Neural crest cell (in vitro differentiated cells): ENCODE results near the gene ZSCAN20. TPM values are rescaled to one million over a fixed set of nuclear protein-coding genes. Genes with fewer than 3 reads are reported as not detected.

ENCODE experiments used
- DNase-seq: peaks from one replicate; pipeline ENCODE4 v3.0.0; 2021; ENCODE audit warnings: low read depth, mixed read lengths, low spot score
- H3K27ac Mint-ChIP-seq: one replicate; pipeline ENCODE4 v1.8.0; 2021; ENCODE audit warnings: mild to moderate bottlenecking, mixed read lengths; ENCODE audit not compliant: unreplicated experiment
- H3K27me3 Mint-ChIP-seq: 2 replicates; pipeline ENCODE4 v1.8.0; 2021; ENCODE audit warnings: low read depth, mild to moderate bottlenecking, mixed read lengths
- H3K36me3 Mint-ChIP-seq: 2 replicates; pipeline ENCODE4 v1.8.0; 2021; ENCODE audit warnings: low read depth, mild to moderate bottlenecking, mixed read lengths
- H3K4me1 Mint-ChIP-seq: 2 replicates; pipeline ENCODE4 v1.8.0; 2021; ENCODE audit warnings: mixed read lengths
- H3K4me3 Mint-ChIP-seq: one replicate; pipeline ENCODE4 v1.8.0; 2021; ENCODE audit warnings: mild to moderate bottlenecking, mixed read lengths
- H3K9me3 Mint-ChIP-seq: 2 replicates; pipeline ENCODE4 v1.8.0; 2021; ENCODE audit warnings: mixed read lengths
- CTCF ChIP-seq: fragments of 200-600 bp; sonication (generic); conservative IDR thresholded peaks from 2 replicates; pipeline ENCODE4 v1.5.0; 2021; ENCODE audit warnings: antibody characterized with exemption, mild to moderate bottlenecking
- total RNA-seq: library from RNA; stranded (reverse); gene quantifications from 2 replicates; pipeline ENCODE4 v1.2.1, GENCODE V29; 2021

ZSCAN20 gene
- total RNA-seq, 1 donor from 2014 or later, result 7.0 TPM

- Mint-ChIP-seq H3K4me1 (peaks cover 16% of the 10 kb centered on the region), H3K36me3 (no peaks in the 10 kb centered on the region), H3K9me3 (no peaks in the 10 kb centered on the region), H3K27me3 (peaks cover 8% of the 10 kb centered on the region), H3K27ac (no peak overlapping the region), H3K4me3 (no peak overlapping the region)
- no peak for TF ChIP-seq CTCF
- no peak for DNase-seq
Measured at GRCh38 chr1:33428661-33429060, 43.8 kb upstream of the ZSCAN20 start.

DNA sequence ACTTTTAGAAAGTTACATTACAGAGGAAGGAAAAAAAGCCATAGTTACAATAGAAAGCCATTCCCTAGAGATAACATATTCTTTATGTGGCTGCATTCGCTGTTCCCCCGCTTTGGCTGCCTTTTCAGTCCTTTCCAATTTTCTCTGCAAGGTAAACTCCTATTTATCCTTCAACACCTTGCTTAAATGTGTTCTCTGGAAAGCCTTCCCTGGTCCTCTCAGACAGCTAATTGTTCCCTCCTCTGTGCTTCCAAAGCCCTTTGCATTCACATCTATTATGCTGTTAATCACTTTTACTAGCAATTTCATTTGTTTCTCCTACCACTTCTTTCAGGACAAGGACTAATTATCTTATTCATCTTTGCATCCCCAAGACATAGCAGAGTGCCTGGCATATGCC is 43.1 kb upstream of the ZSCAN20 start:
- TF ChIP-seq CTCF, result no peak
- Mint-ChIP-seq H3K27me3 (peaks cover 8% of the 10 kb centered on the region), H3K9me3 (no peaks in the 10 kb centered on the region), H3K27ac (no peak overlapping the region), H3K4me1 (peaks cover 18% of the 10 kb centered on the region), H3K36me3 (no peaks in the 10 kb centered on the region), H3K4me3 (no peak overlapping the region)
- no peak for DNase-seq

GRCh38 chr1:33429856-33430691 is 42.4 kb upstream of the ZSCAN20 start:
- H3K9me3 Mint-ChIP-seq, result no peaks in the 10 kb centered on the region

GRCh38 chr1:33430692-33431593 is 41.5 kb upstream of the ZSCAN20 start, which contains the start of gene PHC2:
TSS of gene PHC2 (minus strand) at chr1:33431095. CDS start at chr1:33375539, 55,556 bp downstream.
- H3K36me3 Mint-ChIP-seq, result no peaks in the 10 kb centered on the region
- H3K27ac Mint-ChIP-seq, result no peak within 1 kb of the TSS
- H3K4me1 Mint-ChIP-seq, result peaks cover 26% of the 10 kb centered on the region
- H3K27me3 Mint-ChIP-seq, result peaks cover 2% of the 10 kb centered on the region
- H3K9me3 Mint-ChIP-seq, result no peaks in the 10 kb centered on the region
- peak; percentile 38 for TF ChIP-seq CTCF
- H3K4me3 Mint-ChIP-seq, result peak within 1 kb of the TSS; percentile 64
- DNase-seq, result peak; percentile 92

More at GRCh38 chr1:33429856-33430691, 42.4 kb upstream of the ZSCAN20 start:
- no peak overlapping the region for H3K27ac Mint-ChIP-seq
- peaks cover 8% of the 10 kb centered on the region for H3K27me3 Mint-ChIP-seq
- H3K36me3 Mint-ChIP-seq, result no peaks in the 10 kb centered on the region
- H3K4me3 Mint-ChIP-seq, result no peak overlapping the region
- peak; percentile 25 for DNase-seq
- TF ChIP-seq CTCF, result no peak
- peaks cover 19% of the 10 kb centered on the region for H3K4me1 Mint-ChIP-seq

DNA sequence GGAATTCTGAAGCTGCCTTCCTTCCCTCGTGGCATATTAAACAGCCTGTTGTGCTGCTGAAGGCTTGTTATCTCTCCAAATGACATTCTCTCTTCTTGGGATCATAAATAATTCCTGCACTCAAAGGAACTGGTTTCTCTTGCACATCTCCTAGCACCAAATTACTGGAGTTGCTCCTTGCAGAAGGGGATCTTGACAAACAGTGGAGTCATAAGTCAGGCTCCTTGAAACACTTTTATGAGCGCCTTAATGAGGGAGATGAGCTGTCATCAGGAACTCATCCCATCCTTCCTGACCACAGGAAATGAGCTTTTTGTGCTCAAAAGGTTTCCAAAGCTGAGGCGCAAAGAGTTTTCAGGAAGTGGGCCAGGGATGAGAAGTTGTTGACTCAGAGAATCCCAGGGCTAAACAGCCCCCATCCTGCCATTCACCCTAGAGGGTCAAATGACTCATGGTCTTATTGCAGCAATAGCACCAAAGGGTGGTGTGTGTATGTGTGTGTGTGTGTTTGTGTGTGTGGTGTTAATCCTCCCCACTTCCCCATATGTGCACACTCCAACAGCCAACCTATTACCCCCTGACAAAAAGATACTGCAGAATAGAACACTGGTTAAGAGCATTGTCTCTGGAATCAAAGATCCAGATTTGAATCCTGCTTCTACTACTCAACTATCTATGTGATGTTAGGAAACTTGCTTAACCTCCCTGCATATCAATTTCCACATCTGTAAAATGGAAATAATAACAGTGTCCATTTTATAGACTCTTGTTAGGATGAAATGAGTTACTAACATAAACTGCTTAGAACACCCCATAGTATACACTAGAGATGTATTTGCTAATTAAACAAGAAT is 38.7 kb upstream of the ZSCAN20 start:
- Mint-ChIP-seq H3K27me3 (no peaks in the 10 kb centered on the region), H3K9me3 (no peaks in the 10 kb centered on the region), H3K27ac (no peak overlapping the region), H3K4me3 (peak overlapping the region; percentile 24), H3K36me3 (no peaks in the 10 kb centered on the region), H3K4me1 (peaks cover 34% of the 10 kb centered on the region)
- no peak for TF ChIP-seq CTCF
- DNase-seq, result no peak
